RWPE2 (cell line): Measurements from ENCODE around the gene MAPRE3.
"Not testable (repeated sequence)": the region's sequence is repeated elsewhere in the genome, so short reads cannot be mapped to it uniquely, and the experiment has no call there.

ENCODE experiments used
- ATAC-seq: fragments of 200-7000 bp; cut with Tn5 transposase; 3 replicates; pipeline ENCODE4 v1.9.1; 2021; ENCODE audit warnings: low read depth
- DNase-seq: peaks from one replicate; pipeline ENCODE4 v3.0.0-alpha.2; 2020; ENCODE audit warnings: low spot score
- H3K27ac ChIP-seq: fragments of 450-650 bp; 2 replicates; pipeline ENCODE4 v1.5.1; 2017; ENCODE audit warnings: mild to moderate bottlenecking; ENCODE audit not compliant: poor library complexity, severe bottlenecking
- H3K27me3 ChIP-seq: fragments of 250-450 bp; sonication (Bioruptor Pico); 2 replicates; pipeline ENCODE4 v1.5.1; 2021; ENCODE audit warnings: mild to moderate bottlenecking, moderate library complexity; ENCODE audit not compliant: insufficient read depth, poor library complexity, severe bottlenecking
- H3K36me3 ChIP-seq: fragments of 250-450 bp; sonication (Bioruptor Pico); 2 replicates; pipeline ENCODE4 v1.5.1; 2020; ENCODE audit warnings: low read depth, mild to moderate bottlenecking, moderate library complexity
- H3K4me1 ChIP-seq: fragments of 250-450 bp; sonication (Bioruptor Pico); 2 replicates; pipeline ENCODE4 v1.5.1; 2021; ENCODE audit warnings: mild to moderate bottlenecking, moderate library complexity; ENCODE audit not compliant: insufficient read depth, poor library complexity, severe bottlenecking
- H3K4me3 ChIP-seq: fragments of 250-450 bp; sonication (Bioruptor Pico); 2 replicates; pipeline ENCODE4 v1.5.1; 2021; ENCODE audit warnings: mild to moderate bottlenecking, moderate library complexity; ENCODE audit not compliant: severe bottlenecking
- H3K9me3 ChIP-seq: fragments of 250-450 bp; sonication (Bioruptor Pico); 2 replicates; pipeline ENCODE4 v1.5.1; 2021; ENCODE audit warnings: mild to moderate bottlenecking, moderate library complexity; ENCODE audit not compliant: severe bottlenecking
- CTCF ChIP-seq: fragments of 450-650 bp; IDR thresholded peaks from one replicate; pipeline ENCODE4 v1.5.1; 2017; ENCODE audit warnings: mild to moderate bottlenecking, moderate library complexity; ENCODE audit not compliant: poor library complexity, severe bottlenecking

Gene MAPRE3

GRCh38 chr2:27074738-27075565 is 104.5 kb downstream of the MAPRE3 start:
- ATAC-seq (no peak), DNase-seq (no peak)
- Histone ChIP-seq H3K9me3 (no peaks in the 10 kb centered on the region), H3K27ac (no peak overlapping the region), H3K4me3 (no peak overlapping the region), H3K4me1 (peaks cover 3% of the 10 kb centered on the region), H3K27me3 (no peaks in the 10 kb centered on the region), H3K36me3 (peaks cover 9% of the 10 kb centered on the region)
- no peak for TF ChIP-seq CTCF

- not testable (repeated sequence) for H3K36me3 ChIP-seq, H3K4me3 ChIP-seq, H3K27me3 ChIP-seq, ATAC-seq, DNase-seq, H3K4me1 ChIP-seq, H3K9me3 ChIP-seq, H3K27ac ChIP-seq
These were observed 105.1 kb downstream of the MAPRE3 start for GRCh38 chr2:27075566-27075871.

GRCh38 chr2:27076323-27076722 is 105.9 kb downstream of the MAPRE3 start:
- H3K36me3 ChIP-seq = no peaks in the 10 kb centered on the region
- no peaks in the 10 kb centered on the region for H3K27me3 ChIP-seq
- no peak for ATAC-seq
- H3K4me3 ChIP-seq = no peak overlapping the region
- peaks cover under 1% of the 10 kb centered on the region for H3K4me1 ChIP-seq
- no peak overlapping the region for H3K27ac ChIP-seq
- DNase-seq = no peak
- no peaks in the 10 kb centered on the region for H3K9me3 ChIP-seq
- no peak for TF ChIP-seq CTCF
